22Rv1 (cell line): ENCODE results near the gene CCDC6.

Experiments used
- CTCF ChIP-seq: fragments of 450-650 bp; IDR thresholded peaks from 2 replicates; pipeline ENCODE4 v1.5.1; 2017; ENCODE audit warnings: mild to moderate bottlenecking
- ZFX ChIP-seq: fragments of 450-650 bp; IDR thresholded peaks from 2 replicates; pipeline ENCODE4 v1.6.1; 2017; ENCODE audit warnings: antibody characterized with exemption, borderline replicate concordance

DNA sequence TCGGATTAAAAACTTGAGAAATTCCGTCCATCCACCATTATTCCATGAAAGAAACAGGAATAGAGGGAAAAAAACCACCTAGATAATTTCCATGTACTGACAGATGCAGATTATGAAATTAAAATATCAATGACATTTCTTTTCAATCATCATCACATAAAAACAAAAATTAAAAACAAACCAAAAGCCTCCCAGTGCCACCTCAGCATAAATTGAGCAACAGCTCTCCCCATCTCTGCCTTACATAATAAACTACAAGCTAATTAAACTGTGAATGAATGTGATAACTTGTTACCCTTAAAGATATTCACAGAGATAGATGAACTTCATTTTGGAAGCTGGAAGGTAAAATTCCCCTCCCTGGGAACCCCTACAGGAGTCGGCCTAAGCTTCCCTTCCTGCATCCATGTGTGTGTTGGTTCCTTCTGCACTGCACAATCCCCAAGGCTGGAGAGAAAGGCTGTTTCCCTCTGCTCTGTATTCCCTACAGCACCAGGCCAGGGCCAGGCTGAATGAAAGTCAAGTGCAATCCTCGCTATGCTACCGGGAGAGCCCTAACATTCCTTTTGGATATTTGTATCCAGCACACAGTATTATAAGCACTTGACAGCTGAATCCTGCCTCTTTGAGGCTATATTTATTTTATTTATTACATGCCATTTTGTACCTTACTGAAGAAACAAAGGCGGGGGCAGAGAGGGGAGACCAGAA lies 8.1 kb downstream of the CCDC6 start:
- TF ChIP-seq CTCF = no peak
- TF ChIP-seq ZFX = no peak
